ENCODE data around the gene PRSS50. TPM values are rescaled to one million over a fixed set of nuclear protein-coding genes. Genes with fewer than 3 reads are reported as not detected.
"Not testable (repeated sequence)": the region's sequence is repeated elsewhere in the genome, so short reads cannot be mapped to it uniquely, and the experiment has no call there.

Gene PRSS50
- total RNA-seq, 1 donor from 2014 or later, result not detected

- no peak for DNase-seq
These were observed 9.1 kb downstream of the PRSS50 start for GRCh38 chr3:46708401-46709156.

- no peak for DNase-seq
These were observed 10.1 kb downstream of the PRSS50 start for GRCh38 chr3:46707601-46708011.

- DNase-seq, result no peak
These were observed 10.7 kb downstream of the PRSS50 start for GRCh38 chr3:46706771-46707582.

- DNase-seq, result peak; percentile 83
These were observed 11.7 kb downstream of the PRSS50 start for GRCh38 chr3:46705751-46706552.

GRCh38 chr3:46705022-46705530 lies 12.6 kb downstream of the PRSS50 start:
- peak; percentile 82 for DNase-seq

GRCh38 chr3:46704346-46704745 lies 13.3 kb downstream of the PRSS50 start:
- DNase-seq, result not testable (repeated sequence)

- DNase-seq, result no peak
These were observed 14.6 kb downstream of the PRSS50 start for GRCh38 chr3:46703013-46703520.

- no peak for DNase-seq
These were observed 15.2 kb downstream of the PRSS50 start for GRCh38 chr3:46702246-46703012.

- DNase-seq, result no peak
These were observed 16.3 kb downstream of the PRSS50 start, which contains the start of gene TMIE for GRCh38 chr3:46701181-46701939. TSS of gene TMIE (plus strand) at chr3:46701392. CDS start at chr3:46701488, 96 bp downstream.

- peak; percentile 13 for DNase-seq
These were observed 16.9 kb downstream of the PRSS50 start for GRCh38 chr3:46700772-46701171.

GRCh38 chr3:46699676-46700523 lies 17.8 kb downstream of the PRSS50 start:
- no peak for DNase-seq

- DNase-seq, result peak; percentile 26
These were observed 21.4 kb downstream of the PRSS50 start for GRCh38 chr3:46695962-46696894.

GRCh38 chr3:46695177-46695961 lies 22.3 kb downstream of the PRSS50 start:
- DNase-seq, result peak; percentile 96

GRCh38 chr3:46694520-46694919 lies 23.1 kb downstream of the PRSS50 start:
- no peak for DNase-seq

- peak; percentile 30 for DNase-seq
These were observed 23.8 kb downstream of the PRSS50 start for GRCh38 chr3:46693892-46694226.

GRCh38 chr3:46693038-46693891 lies 24.4 kb downstream of the PRSS50 start, which contains the start of gene ALS2CL:
TSS of gene ALS2CL (minus strand) at chr3:46693679. CDS start at chr3:46689440, 4,239 bp downstream.
- peak; percentile 49 for DNase-seq

GRCh38 chr3:46692566-46692990 lies 25.1 kb downstream of the PRSS50 start:
- peak; percentile 37 for DNase-seq
